GM19467 (cell line): ENCODE data around the gene NAMPT.
"Not testable (repeated sequence)": the region's sequence is repeated elsewhere in the genome, so short reads cannot be mapped to it uniquely, and the experiment has no call there.

ENCODE experiments used
- ATAC-seq: cut with Tn5 transposase; IDR thresholded peaks from one replicate; pipeline ENCODE4 v1.9.1; 2021; ENCODE audit warnings: mild to moderate bottlenecking, moderate library complexity; ENCODE audit not compliant: unreplicated experiment

Gene NAMPT

GRCh38 chr7:106238830-106239229 is 46.0 kb downstream of the NAMPT start:
- no peak for ATAC-seq

- ATAC-seq: no peak
These were observed 48.7 kb downstream of the NAMPT start for GRCh38 chr7:106236065-106236464.

GRCh38 chr7:106234425-106234824 is 50.4 kb downstream of the NAMPT start:
- no peak for ATAC-seq

GRCh38 chr7:106231856-106232490 is 52.8 kb downstream of the NAMPT start:
- no peak for ATAC-seq

GRCh38 chr7:106225856-106226255 is 58.9 kb downstream of the NAMPT start:
- no peak for ATAC-seq

GRCh38 chr7:106224797-106225196 is 60.0 kb downstream of the NAMPT start:
- no peak for ATAC-seq

GRCh38 chr7:106223156-106223555 is 61.6 kb downstream of the NAMPT start:
- ATAC-seq: no peak

- ATAC-seq: no peak
These were observed 62.2 kb downstream of the NAMPT start for GRCh38 chr7:106222545-106222944.

GRCh38 chr7:106220307-106220706 is 64.5 kb downstream of the NAMPT start:
- ATAC-seq: no peak

- ATAC-seq: no peak
These were observed 65.6 kb downstream of the NAMPT start for GRCh38 chr7:106219170-106219569.

GRCh38 chr7:106218546-106218945 is 66.2 kb downstream of the NAMPT start:
- no peak for ATAC-seq

GRCh38 chr7:106216923-106217542 is 67.8 kb downstream of the NAMPT start:
- no peak for ATAC-seq

GRCh38 chr7:106216517-106216922 is 68.3 kb downstream of the NAMPT start:
- ATAC-seq: no peak

GRCh38 chr7:106215868-106216516 is 68.8 kb downstream of the NAMPT start:
- no peak for ATAC-seq

- not testable (repeated sequence) for ATAC-seq
These were observed 75.8 kb downstream of the NAMPT start for GRCh38 chr7:106208944-106209343.

GRCh38 chr7:106206826-106207541 is 77.8 kb downstream of the NAMPT start:
- no peak for ATAC-seq

- ATAC-seq: no peak
These were observed 79.1 kb downstream of the NAMPT start for GRCh38 chr7:106205621-106206222.

GRCh38 chr7:106203473-106203872 is 81.3 kb downstream of the NAMPT start:
- ATAC-seq: no peak

- no peak for ATAC-seq
These were observed 83.6 kb downstream of the NAMPT start for GRCh38 chr7:106201164-106201563.

- ATAC-seq: no peak
These were observed 84.9 kb downstream of the NAMPT start for GRCh38 chr7:106199813-106200364.

GRCh38 chr7:106199024-106199423 is 85.8 kb downstream of the NAMPT start:
- ATAC-seq: no peak
